Measurements from ENCODE around the gene RABGAP1L.

DNA sequence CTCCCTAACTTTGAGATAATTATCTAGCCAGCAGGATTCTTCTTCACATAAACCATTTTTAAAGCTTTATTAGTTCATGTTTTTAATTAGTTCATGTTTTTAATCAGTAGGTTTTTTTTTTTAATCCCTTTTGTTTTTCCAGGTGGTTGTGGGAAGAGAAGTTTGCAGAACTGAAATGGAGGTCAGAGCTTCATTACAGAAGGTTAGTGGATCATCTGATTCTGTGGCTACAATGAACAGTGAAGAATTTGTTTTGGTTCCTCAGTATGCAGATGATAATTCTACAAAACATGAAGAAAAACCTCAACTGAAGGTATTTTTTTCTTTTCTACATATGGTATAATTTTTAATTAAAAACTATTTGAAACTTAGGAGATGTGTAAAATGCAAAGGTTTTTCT, 59.7 kb downstream of the RABGAP1L start:
- TF ChIP-seq CTCF (IDR thresholded peaks at IDR 0.05) = no peak
- no peak for TF ChIP-seq TEAD4 (CRISPR knock-in tag; IDR thresholded peaks at IDR 0.05)
- no peak for TF ChIP-seq CBFB (CRISPR knock-in tag; IDR thresholded peaks at IDR 0.05; ENCODE audit: low read depth)
- TF ChIP-seq NFYB (CRISPR knock-in tag; conservative IDR thresholded peaks at IDR 0.05; ENCODE audit: low read depth) = no peak
